Neural cell (in vitro differentiated cells): Measurements from ENCODE around the gene APOA1. TPM values are rescaled to one million over a fixed set of nuclear protein-coding genes. Genes with fewer than 3 reads are reported as not detected.

Source experiments
- H2AFZ ChIP-seq: fragments of 200-600, 300-800 bp; sonication (generic), shearing (Covaris generic); 2 replicates; pipeline ENCODE4 v1.6.0; 2014; ENCODE audit warnings: low read depth, mild to moderate bottlenecking, antibody characterized with exemption, low read length, moderate library complexity
- H3F3A ChIP-seq: fragments of 200-600 bp; shearing (Covaris generic); 2 replicates; pipeline ENCODE4 v1.6.1; 2016; ENCODE audit warnings: mild to moderate bottlenecking, moderate library complexity, mixed read lengths, antibody characterized with exemption, low read length; ENCODE audit not compliant: insufficient read depth, poor library complexity, severe bottlenecking
- H3K27ac ChIP-seq: fragments of 200-600, 300-800 bp; sonication (generic), shearing (Covaris generic); 2 replicates; pipeline ENCODE4 v1.5.1; 2014; ENCODE audit warnings: mild to moderate bottlenecking, low read length, moderate library complexity
- H3K27me3 ChIP-seq: fragments of 300-800, 200-600 bp; sonication (generic), shearing (Covaris generic); 2 replicates; pipeline ENCODE4 v1.6.0; 2014; ENCODE audit warnings: mild to moderate bottlenecking, low read depth, low read length, moderate library complexity; ENCODE audit not compliant: insufficient read depth
- H3K36me3 ChIP-seq: fragments of 300-800, 200-600 bp; sonication (generic), shearing (Covaris generic); 2 replicates; pipeline ENCODE4 v1.5.1; 2014; ENCODE audit warnings: mild to moderate bottlenecking, antibody characterized with exemption, low read length, moderate library complexity; ENCODE audit not compliant: insufficient read depth
- H3K4me2 ChIP-seq: fragments of 300-800, 200-600 bp; sonication (generic), shearing (Covaris generic); 2 replicates; pipeline ENCODE4 v1.6.0; 2014; ENCODE audit warnings: mild to moderate bottlenecking, low read length
- H3K4me3 ChIP-seq: fragments of 300-800, 200-600 bp; sonication (generic), shearing (Covaris generic); 2 replicates; pipeline ENCODE4 v1.5.1; 2014; ENCODE audit warnings: mild to moderate bottlenecking, low read length, moderate library complexity
- H3K79me2 ChIP-seq: fragments of 200-600 bp; shearing (Covaris generic); replicated peaks from 2 replicates; pipeline ENCODE4 v1.6.0; 2014; ENCODE audit warnings: mild to moderate bottlenecking, low read length, moderate library complexity; ENCODE audit not compliant: insufficient read depth
- H3K9ac ChIP-seq: fragments of 300-800, 200-600 bp; sonication (generic), shearing (Covaris generic); 2 replicates; pipeline ENCODE4 v1.6.1; 2016; ENCODE audit warnings: mild to moderate bottlenecking, low read length, mixed read lengths
- H3K9me2 ChIP-seq: fragments of 200-600 bp; shearing (Covaris generic); 2 replicates; pipeline ENCODE4 v1.6.1; 2016; ENCODE audit warnings: mild to moderate bottlenecking, low read length, mixed read lengths; ENCODE audit not compliant: insufficient read depth
- H3K9me3 ChIP-seq: fragments of 200-600, 300-800 bp; sonication (generic), shearing (Covaris generic); 2 replicates; pipeline ENCODE4 v1.6.1; 2016; ENCODE audit warnings: mild to moderate bottlenecking, mixed run types, low read length, moderate library complexity, mixed read lengths
- H4K20me1 ChIP-seq: fragments of 200-600 bp; shearing (Covaris generic); 2 replicates; pipeline ENCODE4 v1.6.1; 2016; ENCODE audit warnings: mild to moderate bottlenecking, mixed run types; ENCODE audit not compliant: insufficient read depth
- CTCF ChIP-seq: fragments of 450-650 bp; IDR thresholded peaks from 2 replicates; pipeline ENCODE4 v1.5.1; 2014; ENCODE audit warnings: antibody characterized with exemption, mild to moderate bottlenecking, moderate library complexity; ENCODE audit not compliant: poor library complexity, severe bottlenecking
- EP300 ChIP-seq: fragments of 450-650 bp; conservative IDR thresholded peaks from 2 replicates; pipeline ENCODE4 v1.6.1; 2014; ENCODE audit warnings: antibody characterized with exemption, mild to moderate bottlenecking, moderate library complexity; ENCODE audit not compliant: poor library complexity, severe bottlenecking
- EZH2 ChIP-seq: fragments of 200-600, 300-800 bp; shearing (Covaris generic), sonication (generic); IDR thresholded peaks from 2 replicates; pipeline ENCODE4 v1.6.1; 2014; ENCODE audit warnings: antibody characterized with exemption, low read length, borderline replicate concordance, mild to moderate bottlenecking; ENCODE audit not compliant: insufficient read depth, poor library complexity, severe bottlenecking
- MXI1 ChIP-seq: fragments of 450-650 bp; conservative IDR thresholded peaks from 2 replicates; pipeline ENCODE4 v1.6.1; 2014; ENCODE audit warnings: antibody characterized with exemption, mild to moderate bottlenecking; ENCODE audit not compliant: poor library complexity, severe bottlenecking
- POLR2AphosphoS5 ChIP-seq: IDR thresholded peaks from 2 replicates; pipeline ENCODE4 v1.6.1; 2012
- RAD21 ChIP-seq: fragments of 450-650 bp; conservative IDR thresholded peaks from 2 replicates; pipeline ENCODE4 v1.6.1; 2014; ENCODE audit warnings: antibody characterized with exemption, mild to moderate bottlenecking, moderate library complexity
- SMC3 ChIP-seq: fragments of 450-650 bp; conservative IDR thresholded peaks from 2 replicates; pipeline ENCODE4 v1.6.1; 2014; ENCODE audit warnings: antibody characterized with exemption, mild to moderate bottlenecking, moderate library complexity; ENCODE audit not compliant: poor library complexity
- TAF1 ChIP-seq: IDR thresholded peaks from 2 replicates; pipeline ENCODE4 v1.6.1; 2012; ENCODE audit warnings: low read depth
- polyA plus RNA-seq: library from polyadenylated mRNA; depleted of rRNA; stranded (reverse); fragments of >200 nt; gene quantifications from 2 replicates; pipeline ENCODE4 v1.2.3, GENCODE V29; 2014
- TF ChIP-seq, protein P1 (sequence below): IDR thresholded peaks from 2 replicates; pipeline ENCODE4 v1.6.1; 2012; ENCODE audit warnings: borderline replicate concordance

The APOA1 gene
- polyA plus RNA-seq, 1 donor from 2014 or later: not detected

DNA sequence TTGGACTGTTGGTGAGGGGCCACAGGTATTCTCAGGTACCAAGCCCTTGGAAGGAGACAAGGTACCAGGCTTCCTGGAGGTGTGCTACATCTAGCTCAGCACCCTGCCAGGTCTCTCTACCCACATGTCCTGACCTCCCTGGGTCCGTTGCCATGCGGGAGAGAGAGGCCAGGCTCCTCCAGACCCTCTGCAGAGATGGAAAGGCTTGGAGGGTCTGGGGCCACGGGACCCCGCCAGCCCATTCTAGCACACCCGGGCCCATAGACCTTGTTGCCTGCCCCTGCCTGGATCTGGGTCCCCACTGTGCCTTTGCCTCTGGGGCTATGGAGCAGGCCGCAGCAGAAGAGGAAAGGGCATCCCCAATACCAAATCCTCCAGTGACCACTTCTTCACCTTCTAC lies 10.0 kb downstream of the APOA1 start:
- Histone ChIP-seq H3K4me2 (no peak overlapping the region), H4K20me1 (no peaks in the 10 kb centered on the region), H3K9me2 (no peaks in the 10 kb centered on the region), H3K27me3 (no peaks in the 10 kb centered on the region), H3K9me3 (no peaks in the 10 kb centered on the region), H3K27ac (no peak overlapping the region), H3K4me3 (no peak overlapping the region), H2AFZ (no peak overlapping the region), H3K36me3 (no peaks in the 10 kb centered on the region), H3K9ac (no peak overlapping the region), H3K79me2 (no peaks in the 10 kb centered on the region), H3F3A (no peaks in the 10 kb centered on the region)
- TF ChIP-seq TAF1: no peak
- no peak for TF ChIP-seq MXI1

DNA sequence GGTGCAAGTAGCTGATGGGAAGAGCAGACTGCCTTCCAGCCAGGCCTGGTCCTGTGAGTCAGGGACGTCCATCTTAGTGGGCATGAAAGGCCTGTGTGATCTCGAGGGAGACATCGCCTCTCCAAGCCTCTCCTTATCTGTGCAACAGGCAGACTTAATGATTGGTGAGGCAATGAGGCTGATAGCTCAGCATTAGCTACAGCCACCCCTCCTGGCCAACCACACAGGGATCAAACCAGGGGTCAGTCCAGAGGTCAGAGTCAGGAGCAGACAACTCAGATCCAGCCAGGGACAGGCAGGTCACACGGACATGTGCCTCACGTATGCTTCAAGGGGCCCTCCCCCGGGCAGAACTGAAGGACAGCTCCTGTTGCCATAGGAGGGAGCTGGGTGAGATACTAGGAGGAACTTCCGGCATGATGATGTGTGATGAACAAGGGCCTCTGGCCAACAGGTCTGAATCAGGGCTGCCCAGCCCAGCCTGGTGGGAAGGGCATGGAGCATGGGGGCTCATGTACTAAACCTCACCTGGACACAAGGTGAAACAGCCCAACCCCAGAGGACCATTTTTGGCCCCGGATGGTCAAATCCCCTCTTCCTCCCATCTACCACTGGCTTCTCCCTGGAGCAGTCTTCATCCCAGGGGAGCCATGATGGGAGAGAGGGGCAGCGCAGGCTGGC lies 10.5 kb downstream of the APOA1 start:
- H3K4me2 ChIP-seq: no peak overlapping the region
- no peak overlapping the region for H3K27ac ChIP-seq
- H3K9me2 ChIP-seq: no peaks in the 10 kb centered on the region
- H4K20me1 ChIP-seq: no peaks in the 10 kb centered on the region
- TF ChIP-seq EP300 (no peak), TAF1 (no peak)
- TF ChIP-seq, protein P1, sequence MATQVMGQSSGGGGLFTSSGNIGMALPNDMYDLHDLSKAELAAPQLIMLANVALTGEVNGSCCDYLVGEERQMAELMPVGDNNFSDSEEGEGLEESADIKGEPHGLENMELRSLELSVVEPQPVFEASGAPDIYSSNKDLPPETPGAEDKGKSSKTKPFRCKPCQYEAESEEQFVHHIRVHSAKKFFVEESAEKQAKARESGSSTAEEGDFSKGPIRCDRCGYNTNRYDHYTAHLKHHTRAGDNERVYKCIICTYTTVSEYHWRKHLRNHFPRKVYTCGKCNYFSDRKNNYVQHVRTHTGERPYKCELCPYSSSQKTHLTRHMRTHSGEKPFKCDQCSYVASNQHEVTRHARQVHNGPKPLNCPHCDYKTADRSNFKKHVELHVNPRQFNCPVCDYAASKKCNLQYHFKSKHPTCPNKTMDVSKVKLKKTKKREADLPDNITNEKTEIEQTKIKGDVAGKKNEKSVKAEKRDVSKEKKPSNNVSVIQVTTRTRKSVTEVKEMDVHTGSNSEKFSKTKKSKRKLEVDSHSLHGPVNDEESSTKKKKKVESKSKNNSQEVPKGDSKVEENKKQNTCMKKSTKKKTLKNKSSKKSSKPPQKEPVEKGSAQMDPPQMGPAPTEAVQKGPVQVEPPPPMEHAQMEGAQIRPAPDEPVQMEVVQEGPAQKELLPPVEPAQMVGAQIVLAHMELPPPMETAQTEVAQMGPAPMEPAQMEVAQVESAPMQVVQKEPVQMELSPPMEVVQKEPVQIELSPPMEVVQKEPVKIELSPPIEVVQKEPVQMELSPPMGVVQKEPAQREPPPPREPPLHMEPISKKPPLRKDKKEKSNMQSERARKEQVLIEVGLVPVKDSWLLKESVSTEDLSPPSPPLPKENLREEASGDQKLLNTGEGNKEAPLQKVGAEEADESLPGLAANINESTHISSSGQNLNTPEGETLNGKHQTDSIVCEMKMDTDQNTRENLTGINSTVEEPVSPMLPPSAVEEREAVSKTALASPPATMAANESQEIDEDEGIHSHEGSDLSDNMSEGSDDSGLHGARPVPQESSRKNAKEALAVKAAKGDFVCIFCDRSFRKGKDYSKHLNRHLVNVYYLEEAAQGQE: no peak
- H3K4me3 ChIP-seq: no peak overlapping the region
- no peaks in the 10 kb centered on the region for H3K27me3 ChIP-seq
- no peaks in the 10 kb centered on the region for H3K36me3 ChIP-seq
- H3K9me3 ChIP-seq: no peaks in the 10 kb centered on the region
- no peak overlapping the region for H2AFZ ChIP-seq
- no peaks in the 10 kb centered on the region for H3K79me2 ChIP-seq
- no peak overlapping the region for H3K9ac ChIP-seq
- H3F3A ChIP-seq: no peaks in the 10 kb centered on the region

GRCh38 chr11:116825854-116826750 lies 11.3 kb downstream of the APOA1 start:
- no peaks in the 10 kb centered on the region for H3K79me2 ChIP-seq
- H3K36me3 ChIP-seq: no peaks in the 10 kb centered on the region
- H3K9me2 ChIP-seq: no peaks in the 10 kb centered on the region
- no peaks in the 10 kb centered on the region for H3F3A ChIP-seq
- H3K4me2 ChIP-seq: no peak overlapping the region
- H2AFZ ChIP-seq: no peak overlapping the region
- H3K9me3 ChIP-seq: no peaks in the 10 kb centered on the region
- H3K27me3 ChIP-seq: no peaks in the 10 kb centered on the region
- no peak overlapping the region for H3K27ac ChIP-seq
- TF ChIP-seq RAD21: no peak
- TF ChIP-seq SMC3: no peak
- TF ChIP-seq EZH2: no peak
- TF ChIP-seq MXI1: no peak
- TF ChIP-seq TAF1: no peak
- TF ChIP-seq, protein P1: no peak
- no peak for TF ChIP-seq POLR2AphosphoS5
- TF ChIP-seq EP300: no peak
- TF ChIP-seq CTCF: no peak
- H3K4me3 ChIP-seq: no peak overlapping the region
- no peaks in the 10 kb centered on the region for H4K20me1 ChIP-seq
- H3K9ac ChIP-seq: no peak overlapping the region
